K562 (cell line): ENCODE data around the gene JPT1. TPM values are rescaled to one million over a fixed set of nuclear protein-coding genes. Genes with fewer than 3 reads are reported as not detected.

Experiments used
- ATAC-seq: fragments of 200-7000 bp; cut with Tn5 transposase; 3 replicates; pipeline ENCODE4 v1.9.1; 2020; ENCODE audit warnings: moderate library complexity
- BruUV-seq: library from RNA; stranded (reverse); fragments of 400-500 nt; replicated peaks from 2 replicates; lab custom pipeline; 2021; lab: Mats Ljungman, UMichigan
- CTCF ChIA-PET: fragments of 300-600 bp; formaldehyde crosslinking; extraction: SDS; loops from one replicate; lab custom pipeline; 2021; ENCODE audit warnings: low intra/inter-chr PET ratio; lab: Yijun Ruan, JAX
- POLR2A ChIA-PET: fragments of 300-600, 350-650 bp; sonication (Branson Sonifier 250); formaldehyde crosslinking; extraction: SDS; loops from one replicate; lab custom pipeline; 2021; ENCODE audit warnings: antibody characterized with exemption, inconsistent platforms; lab: Yijun Ruan, JAX
- DNase-seq, 4 experiments: peaks; one replicate each; pipeline versions ENCODE4 v3.0.0 to v3.0.0-alpha.2; 2011 to 2018; ENCODE audit warnings: low spot score in 3 of 4, mixed read lengths in 3 of 4; ENCODE audit errors: extremely low read depth in 1 of 4
- FAIRE-seq: peaks from 2 replicates; lab custom pipeline; 2011; peaks lifted over from hg19 to GRCh38; lab: Jason Lieb, UNC
- H2AFZ ChIP-seq: 2 replicates; pipeline ENCODE4 v1.6.0; 2011; ENCODE audit warnings: low read depth, low read length, control low read depth, inconsistent platforms
- H3K27ac ChIP-seq: fragments of 200-600 bp; 3 replicates; pipeline ENCODE4 v1.8.0; 2011; ENCODE audit warnings: low read depth, mild to moderate bottlenecking, control low read depth, inconsistent platforms, low read length, moderate library complexity, mixed read lengths; ENCODE audit errors: extremely low read depth
- H3K27me3 ChIP-seq, 2 experiments: fragments of 300-600 bp in 1 of 2; 2 replicates in 1 of 2; 3 replicates in 1 of 2; pipeline versions ENCODE4 v1.6.0 to v1.8.0; 2011; ENCODE audit warnings: inconsistent platforms in 2 of 2, low read length in 2 of 2, mild to moderate bottlenecking in 1 of 2, mixed read lengths in 1 of 2, moderate library complexity in 1 of 2; ENCODE audit not compliant: control insufficient read depth in 2 of 2, insufficient read depth in 2 of 2
- H3K36me3 ChIP-seq: fragments of 300-600 bp; 3 replicates; pipeline ENCODE4 v1.8.0; 2011; ENCODE audit warnings: mild to moderate bottlenecking, low read length, inconsistent platforms; ENCODE audit not compliant: control insufficient read depth, insufficient read depth
- H3K4me1 ChIP-seq, 2 experiments: fragments of 200-600 bp in 1 of 2; replicated peaks in 1 of 2; 2 replicates in 1 of 2; 3 replicates in 1 of 2; pipeline versions ENCODE4 v1.5.1 to v1.8.0; 2011; ENCODE audit warnings: inconsistent platforms in 2 of 2, low read length in 2 of 2, mild to moderate bottlenecking in 1 of 2, mixed read lengths in 1 of 2, moderate library complexity in 1 of 2; ENCODE audit not compliant: control insufficient read depth in 2 of 2, insufficient read depth in 2 of 2
- H3K4me2 ChIP-seq: 2 replicates; pipeline ENCODE4 v1.6.1; 2011; ENCODE audit warnings: low read length, control low read depth, inconsistent platforms, mixed read lengths; ENCODE audit not compliant: insufficient read depth
- H3K4me3 ChIP-seq: fragments of 200-600 bp; sonication (generic), shearing (Covaris generic); 2 replicates; pipeline ENCODE4 v1.5.1; 2016; ENCODE audit warnings: control low read depth, inconsistent platforms
- H3K79me2 ChIP-seq: fragments of 200-600 bp; 3 replicates; pipeline ENCODE4 v1.8.0; 2011; ENCODE audit warnings: low read length, inconsistent platforms; ENCODE audit not compliant: control insufficient read depth, insufficient read depth
- H3K9ac ChIP-seq, 2 experiments: 2 replicates each; pipeline versions ENCODE4 v1.6.0 to v1.6.1; 2011; ENCODE audit warnings: low read depth in 2 of 2, low read length in 2 of 2, control low read depth in 1 of 2, inconsistent platforms in 1 of 2, mild to moderate bottlenecking in 1 of 2, mixed read lengths in 1 of 2; ENCODE audit not compliant: insufficient read depth in 1 of 2
- H3K9me1 ChIP-seq: one replicate; pipeline ENCODE4 v1.6.0; 2011; ENCODE audit warnings: inconsistent platforms, mild to moderate bottlenecking, low read length, moderate library complexity; ENCODE audit not compliant: control insufficient read depth, insufficient read depth
- H3K9me3 ChIP-seq: replicated peaks from 2 replicates; pipeline ENCODE4 v1.5.1; 2011; ENCODE audit warnings: low read depth, low read length, inconsistent platforms; ENCODE audit not compliant: control insufficient read depth, insufficient read depth
- H4K20me1 ChIP-seq: replicated peaks from 2 replicates; pipeline ENCODE4 v1.6.1; 2011; ENCODE audit warnings: low read length, inconsistent platforms, mixed read lengths; ENCODE audit not compliant: control insufficient read depth, insufficient read depth
- CCAR2 ChIP-seq: fragments of 200-400 bp; formaldehyde crosslinking; IDR thresholded peaks from 2 replicates; pipeline ENCODE4 v1.6.1; 2017; ENCODE audit warnings: mild to moderate bottlenecking, low read depth, low read length
- EP300 ChIP-seq: IDR thresholded peaks from 2 replicates; pipeline ENCODE4 v1.6.1; 2012; ENCODE audit warnings: low read length, improper control_type of control experiment
- GABPA ChIP-seq: fragments of 200-800 bp; sonication (Bioruptor generic); conservative IDR thresholded peaks from 2 replicates; pipeline ENCODE4 v1.6.1; 2016; ENCODE audit warnings: low read depth, missing genetic modification characterization, missing compliant biosample characterization
- HLTF ChIP-seq: fragments of 450-650 bp; IDR thresholded peaks from 2 replicates; pipeline ENCODE4 v1.6.1; 2016
- HSF4 ChIP-seq: fragments of 250-450 bp; sonication (Bioruptor Pico); IDR thresholded peaks from 2 replicates; pipeline ENCODE4 v2.1.2; 2022; ENCODE audit warnings: mild to moderate bottlenecking, moderate library complexity, borderline replicate concordance
- NEUROD1 ChIP-seq: fragments of 150-350 bp; IDR thresholded peaks from 2 replicates; pipeline ENCODE4 v1.6.1; 2014; ENCODE audit warnings: borderline replicate concordance, low read length, low read depth; ENCODE audit not compliant: partially characterized antibody
- PHF8 ChIP-seq: fragments of 200-600 bp; sonication (generic); IDR thresholded peaks from 2 replicates; pipeline ENCODE4 v1.6.1; 2012; ENCODE audit warnings: mixed run types, mild to moderate bottlenecking, inconsistent platforms, low read length, moderate library complexity, borderline replicate concordance
- STAT5B ChIP-seq: fragments of 250-450 bp; sonication (Bioruptor Pico); IDR thresholded peaks from 2 replicates; pipeline ENCODE4 v1.8.0; 2021; ENCODE audit warnings: mild to moderate bottlenecking, inconsistent platforms
- TEAD4 ChIP-seq, 2 experiments: sonication (generic) in 1 of 2; formaldehyde crosslinking in 1 of 2; IDR thresholded peaks; 2 replicates each; pipeline versions ENCODE4 v1.6.1 to v1.8.0; 2012 to 2022; ENCODE audit warnings: borderline replicate concordance in 1 of 2, inconsistent platforms in 1 of 2, low read length in 1 of 2, mild to moderate bottlenecking in 1 of 2, missing genetic modification reagents in 1 of 2
- ZBTB2 ChIP-seq: fragments of 450-650 bp; IDR thresholded peaks from 2 replicates; pipeline ENCODE4 v1.6.1; 2016; ENCODE audit warnings: antibody characterized with exemption
- ZBTB49 ChIP-seq: sonication (generic); formaldehyde crosslinking; IDR thresholded peaks from 2 replicates; pipeline ENCODE4 v1.8.0; 2022; ENCODE audit warnings: missing genetic modification reagents, mild to moderate bottlenecking, borderline replicate concordance
- WGBS: fragments of 100-300 bp; shearing (Covaris generic); methylation state at CpG from one replicate; pipeline ENCODE4 v1.1.6; 2016; ENCODE audit warnings: low coverage, mixed read lengths; ENCODE audit not compliant: insufficient coverage; ENCODE audit errors: missing lambda C conversion rate; 5-methylcytosine and 5-hydroxymethylcytosine counted together
- in situ Hi-C: fragments of 300-500 bp; cut with MboI; formaldehyde crosslinking; loops from 4 replicates; pipeline ENCODE4 v1.15.0; 2018; ENCODE audit warnings: inconsistent platforms, mixed read lengths
- intact Hi-C: fragments of 100-400 bp; cut with micrococcal nuclease; formaldehyde crosslinking; loops from 2 replicates; pipeline ENCODE4 v1.14.2; 2022
- polyA plus RNA-seq, 8 experiments: library from polyadenylated mRNA; depleted of rRNA in 4 of 8; stranded (reverse) in 5 of 8; unstranded in 3 of 8; fragments of >200 nt; fragmentation: Nextera tagmentation in 2 of 8; fragmentation: Illumina TruSeq in 1 of 8; extraction: Ambion mirVana in 2 of 8; extraction: Trizol in 1 of 8; gene quantifications; 2 replicates each; pipeline versions ENCODE4 v1.2.1 to v1.2.3, GENCODE V29; 2011 to 2014; ENCODE audit warnings: inconsistent platforms in 1 of 8, missing spikeins in 1 of 8
- total RNA-seq, 7 experiments: library from RNA; depleted of rRNA in 6 of 7; stranded (reverse); fragments of >200 nt in 6 of 7; fragmentation: Illumina TruSeq in 2 of 7; extraction: Trizol in 2 of 7; gene quantifications; 2 replicates each; pipeline versions ENCODE4 v1.2.1 to v1.2.3, GENCODE V29; 2011 to 2021; ENCODE audit warnings: low replicate concordance in 1 of 7
- TF ChIP-seq, protein P1 (sequence below): fragments of 250-450 bp; sonication (Bioruptor Pico); IDR thresholded peaks from 2 replicates; pipeline ENCODE4 v1.8.0; 2021; ENCODE audit warnings: borderline replicate concordance, mild to moderate bottlenecking, moderate library complexity; ENCODE audit not compliant: poor library complexity, severe bottlenecking

Gene JPT1
- total and polyA plus RNA-seq, 9 of the 15 experiments (the other 6 are each of a cell fraction or from before 2014, with no cell fraction given) = 56.7 to 292 (median 144) TPM

DNA sequence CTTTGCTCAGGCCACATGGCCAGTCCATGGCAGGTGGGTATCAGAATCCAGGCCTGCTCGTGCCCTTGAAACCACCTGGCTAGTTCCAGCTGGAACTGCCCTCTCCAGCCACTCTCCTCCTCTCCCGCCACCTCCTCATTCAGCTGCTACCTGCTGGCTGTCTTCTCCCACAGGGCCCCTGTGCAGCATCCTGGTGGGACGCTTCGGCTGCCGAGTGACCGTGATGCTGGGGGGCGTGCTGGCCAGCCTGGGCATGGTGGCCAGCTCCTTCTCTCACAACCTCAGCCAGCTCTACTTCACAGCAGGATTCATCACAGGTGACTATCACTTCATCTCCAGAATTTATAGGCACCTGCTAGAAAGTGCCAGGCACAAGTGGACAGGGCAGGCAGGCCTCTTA, 56.4 kb downstream of the JPT1 start:
- intact Hi-C loops (no loop called here), in situ Hi-C loops (no loop called here)
- Histone ChIP-seq H3K27ac (no peak overlapping the region), H3K4me1 (peaks cover 23 to 54% of the 10 kb centered on the region in 2 experiments; a peak in 4 of 5 replicates), H3K9me1 (no peaks in the 10 kb centered on the region), H3K9ac (peak overlapping the region; percentile 14 to 60; a peak in 1 of 4 replicates), H3K79me2 (no peaks in the 10 kb centered on the region), H2AFZ (no peak overlapping the region), H3K36me3 (no peaks in the 10 kb centered on the region)
- no peak for FAIRE-seq
- CTCF ChIA-PET = no interaction called here
- no peak for TF ChIP-seq GABPA (tag)
- no peak for TF ChIP-seq EP300
- no peak for TF ChIP-seq HLTF
- TF ChIP-seq PHF8 = no peak
- no peak for TF ChIP-seq STAT5B (CRISPR knock-in tag)
- no peak for TF ChIP-seq HSF4 (CRISPR knock-in tag)
- TF ChIP-seq CCAR2 = no peak
- TF ChIP-seq ZBTB2 = no peak
- TF ChIP-seq TEAD4 (IDR thresholded peaks at IDR 0.05; ENCODE audit: low read length) = no peak
- no peak for TF ChIP-seq TEAD4 (CRISPR knock-in tag; IDR thresholded peaks at IDR 0.05; ENCODE audit: borderline replicate concordance)
- no peak for TF ChIP-seq NEUROD1
- no peak for TF ChIP-seq ZBTB49
- TF ChIP-seq, protein P1, sequence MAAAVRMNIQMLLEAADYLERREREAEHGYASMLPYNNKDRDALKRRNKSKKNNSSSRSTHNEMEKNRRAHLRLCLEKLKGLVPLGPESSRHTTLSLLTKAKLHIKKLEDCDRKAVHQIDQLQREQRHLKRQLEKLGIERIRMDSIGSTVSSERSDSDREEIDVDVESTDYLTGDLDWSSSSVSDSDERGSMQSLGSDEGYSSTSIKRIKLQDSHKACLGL (CRISPR knock-in tag) = no peak
- TF ChIP-seq, all 486 proteins: peak for 0
- no peaks in the 10 kb centered on the region for H3K9me3 ChIP-seq
- WGBS = 95% methylated on average over 7 of the region's 7 CpGs
- POLR2A ChIA-PET = interaction anchor here (0.7 to 0.9 kb wide), 2 partner anchors 12 to 52 kb away, joined by 3 read pairs; partner anchors contain the start of gene ARMC7
- no peak overlapping the region for H3K4me2 ChIP-seq
- no TSS peak for BruUV-seq
- DNase-seq (no peak), ATAC-seq (no peak)
- no peak overlapping the region for H3K4me3 ChIP-seq
- H4K20me1 ChIP-seq = no peaks in the 10 kb centered on the region
- no peaks in the 10 kb centered on the region for H3K27me3 ChIP-seq
